Measurements from ENCODE around the gene IGFBPL1. TPM values are rescaled to one million over a fixed set of nuclear protein-coding genes. Genes with fewer than 3 reads are reported as not detected.

IGFBPL1 gene
- total RNA-seq, 2 experiments from 2014 or later = not detected

- Histone ChIP-seq H3K79me2 (ENCODE audit: insufficient read depth, low read depth, low read length) (no peaks in the 10 kb centered on the region), H4K20me1 (ENCODE audit: insufficient read depth, low read length) (no peaks in the 10 kb centered on the region), H3K27ac (ENCODE audit: low read depth, low read length, poor library complexity, severe bottlenecking) (no peak overlapping the region), H2AFZ (ENCODE audit: low read length) (no peak overlapping the region), H3K9me2 (ENCODE audit: insufficient read depth, low read length) (no peaks in the 10 kb centered on the region), H3K4me2 (ENCODE audit: low read length) (no peak overlapping the region), H3K4me1 (ENCODE audit: insufficient read depth, low read length, poor library complexity, severe bottlenecking) (no peaks in the 10 kb centered on the region), H3K9me3 (ENCODE audit: low read length) (no peaks in the 10 kb centered on the region), H3K36me3 (ENCODE audit: insufficient read depth, low read length) (no peaks in the 10 kb centered on the region), H3K4me3 (ENCODE audit: low read depth, low read length, poor library complexity, severe bottlenecking) (no peak overlapping the region)
- no TSS peak for BruUV-seq (replicated peaks)
- no peak for TF ChIP-seq EZH2phosphoT487 (IDR thresholded peaks at IDR 0.05; ENCODE audit: borderline replicate concordance, low read depth, low read length)
- TF ChIP-seq, protein P1, sequence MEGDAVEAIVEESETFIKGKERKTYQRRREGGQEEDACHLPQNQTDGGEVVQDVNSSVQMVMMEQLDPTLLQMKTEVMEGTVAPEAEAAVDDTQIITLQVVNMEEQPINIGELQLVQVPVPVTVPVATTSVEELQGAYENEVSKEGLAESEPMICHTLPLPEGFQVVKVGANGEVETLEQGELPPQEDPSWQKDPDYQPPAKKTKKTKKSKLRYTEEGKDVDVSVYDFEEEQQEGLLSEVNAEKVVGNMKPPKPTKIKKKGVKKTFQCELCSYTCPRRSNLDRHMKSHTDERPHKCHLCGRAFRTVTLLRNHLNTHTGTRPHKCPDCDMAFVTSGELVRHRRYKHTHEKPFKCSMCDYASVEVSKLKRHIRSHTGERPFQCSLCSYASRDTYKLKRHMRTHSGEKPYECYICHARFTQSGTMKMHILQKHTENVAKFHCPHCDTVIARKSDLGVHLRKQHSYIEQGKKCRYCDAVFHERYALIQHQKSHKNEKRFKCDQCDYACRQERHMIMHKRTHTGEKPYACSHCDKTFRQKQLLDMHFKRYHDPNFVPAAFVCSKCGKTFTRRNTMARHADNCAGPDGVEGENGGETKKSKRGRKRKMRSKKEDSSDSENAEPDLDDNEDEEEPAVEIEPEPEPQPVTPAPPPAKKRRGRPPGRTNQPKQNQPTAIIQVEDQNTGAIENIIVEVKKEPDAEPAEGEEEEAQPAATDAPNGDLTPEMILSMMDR (conservative IDR thresholded peaks at IDR 0.05; ENCODE audit: low read length) = no peak
- DNase-seq (ENCODE audit: low spot score) = no peak
- intact Hi-C loops (cut with micrococcal nuclease; ENCODE audit: unreplicated experiment) = no loop called here
- CTCF ChIA-PET (ENCODE audit: unreplicated experiment) = no interaction called here
- POLR2A ChIA-PET = no interaction called here
These were observed 8.4 kb downstream of the IGFBPL1 start for GRCh38 chr9:38415856-38416255.

DNA sequence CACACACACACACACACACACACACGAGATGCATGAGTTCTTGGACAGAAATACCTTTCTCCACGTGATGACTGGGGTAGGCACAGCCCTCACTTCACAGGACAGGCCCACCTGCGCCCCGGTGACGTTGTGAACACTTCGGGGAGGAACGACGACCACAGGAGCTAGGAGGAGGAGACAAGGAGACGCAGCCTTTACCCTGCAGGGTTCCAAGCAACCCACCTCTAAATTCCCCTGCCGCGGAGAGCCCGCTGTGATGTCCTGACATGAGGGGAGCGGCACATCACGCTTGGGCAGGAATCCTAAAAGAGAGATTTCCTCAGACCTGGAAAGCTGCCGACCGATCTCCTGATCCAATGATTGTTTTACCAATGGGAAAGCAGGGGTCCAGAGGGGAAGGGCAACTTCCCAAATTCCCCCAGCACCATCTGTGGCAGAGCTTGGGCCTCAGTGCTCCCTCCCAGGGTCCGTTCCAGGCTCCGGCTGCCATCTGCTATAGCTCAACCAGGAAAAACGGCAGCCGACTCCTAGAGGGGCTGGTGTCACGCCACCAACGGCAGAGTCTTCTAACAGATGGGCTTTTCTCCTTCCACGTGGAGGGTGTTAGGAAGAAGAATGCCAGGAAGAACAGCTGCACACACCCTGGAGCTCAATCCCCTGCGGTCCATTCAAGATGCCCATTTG lies 10.1 kb downstream of the IGFBPL1 start:
- CTCF ChIA-PET (ENCODE audit: unreplicated experiment) = no interaction called here

GRCh38 chr9:38413283-38413682 lies 11.0 kb downstream of the IGFBPL1 start:
- Histone ChIP-seq H3K9me2 (ENCODE audit: insufficient read depth, low read length) (no peaks in the 10 kb centered on the region), H3K4me2 (ENCODE audit: low read length) (no peak overlapping the region; the same call in 1 of the 2 replicates), H3K27ac (ENCODE audit: low read depth, low read length, poor library complexity, severe bottlenecking) (no peak overlapping the region), H3K9me3 (ENCODE audit: low read length) (no peaks in the 10 kb centered on the region), H3K4me3 (ENCODE audit: low read depth, low read length, poor library complexity, severe bottlenecking) (no peak overlapping the region), H2AFZ (ENCODE audit: low read length) (no peak overlapping the region), H3K79me2 (ENCODE audit: insufficient read depth, low read depth, low read length) (no peaks in the 10 kb centered on the region), H3K4me1 (ENCODE audit: insufficient read depth, low read length, poor library complexity, severe bottlenecking) (no peaks in the 10 kb centered on the region), H4K20me1 (ENCODE audit: insufficient read depth, low read length) (no peaks in the 10 kb centered on the region), H3K36me3 (ENCODE audit: insufficient read depth, low read length) (no peaks in the 10 kb centered on the region)
- no TSS peak for BruUV-seq (replicated peaks)
- DNase-seq (ENCODE audit: low spot score) = no peak
- ChIA-PET CTCF (ENCODE audit: unreplicated experiment) (no interaction called here), POLR2A (no interaction called here)
- no peak for TF ChIP-seq EZH2phosphoT487 (IDR thresholded peaks at IDR 0.05; ENCODE audit: borderline replicate concordance, low read depth, low read length)
- TF ChIP-seq, protein P1 (conservative IDR thresholded peaks at IDR 0.05; ENCODE audit: low read length) = no peak
- intact Hi-C loops (cut with micrococcal nuclease; ENCODE audit: unreplicated experiment) = no loop called here

More for the DNA sequence above, 10.1 kb downstream of the IGFBPL1 start:
- no peak for DNase-seq (ENCODE audit: low spot score)
- Histone ChIP-seq H3K4me3 (ENCODE audit: low read depth, low read length, poor library complexity, severe bottlenecking) (no peak overlapping the region), H3K4me2 (ENCODE audit: low read length) (no peak overlapping the region), H3K9me3 (ENCODE audit: low read length) (no peaks in the 10 kb centered on the region), H3K9me2 (ENCODE audit: insufficient read depth, low read length) (no peaks in the 10 kb centered on the region), H3K79me2 (ENCODE audit: insufficient read depth, low read depth, low read length) (no peaks in the 10 kb centered on the region), H4K20me1 (ENCODE audit: insufficient read depth, low read length) (no peaks in the 10 kb centered on the region), H3K4me1 (ENCODE audit: insufficient read depth, low read length, poor library complexity, severe bottlenecking) (no peaks in the 10 kb centered on the region), H3K27ac (ENCODE audit: low read depth, low read length, poor library complexity, severe bottlenecking) (no peak overlapping the region), H3K36me3 (ENCODE audit: insufficient read depth, low read length) (no peaks in the 10 kb centered on the region), H2AFZ (ENCODE audit: low read length) (no peak overlapping the region)
- POLR2A ChIA-PET = interaction anchor here (0.8 kb wide), 1 partner anchor 14 kb away, joined by 4 read pairs; no protein-coding TSS in a partner anchor
- BruUV-seq (replicated peaks) = no TSS peak
- TF ChIP-seq EZH2phosphoT487 (IDR thresholded peaks at IDR 0.05; ENCODE audit: borderline replicate concordance, low read depth, low read length) = no peak
- TF ChIP-seq, protein P1 (conservative IDR thresholded peaks at IDR 0.05; ENCODE audit: low read length) = no peak
- intact Hi-C loops (cut with micrococcal nuclease; ENCODE audit: unreplicated experiment) = no loop called here
